Measurements from ENCODE around the gene RHOB. TPM values are rescaled to one million over a fixed set of nuclear protein-coding genes. Genes with fewer than 3 reads are reported as not detected.

The RHOB gene
- total RNA-seq, 1 donor from 2014 or later: 135 TPM

DNA sequence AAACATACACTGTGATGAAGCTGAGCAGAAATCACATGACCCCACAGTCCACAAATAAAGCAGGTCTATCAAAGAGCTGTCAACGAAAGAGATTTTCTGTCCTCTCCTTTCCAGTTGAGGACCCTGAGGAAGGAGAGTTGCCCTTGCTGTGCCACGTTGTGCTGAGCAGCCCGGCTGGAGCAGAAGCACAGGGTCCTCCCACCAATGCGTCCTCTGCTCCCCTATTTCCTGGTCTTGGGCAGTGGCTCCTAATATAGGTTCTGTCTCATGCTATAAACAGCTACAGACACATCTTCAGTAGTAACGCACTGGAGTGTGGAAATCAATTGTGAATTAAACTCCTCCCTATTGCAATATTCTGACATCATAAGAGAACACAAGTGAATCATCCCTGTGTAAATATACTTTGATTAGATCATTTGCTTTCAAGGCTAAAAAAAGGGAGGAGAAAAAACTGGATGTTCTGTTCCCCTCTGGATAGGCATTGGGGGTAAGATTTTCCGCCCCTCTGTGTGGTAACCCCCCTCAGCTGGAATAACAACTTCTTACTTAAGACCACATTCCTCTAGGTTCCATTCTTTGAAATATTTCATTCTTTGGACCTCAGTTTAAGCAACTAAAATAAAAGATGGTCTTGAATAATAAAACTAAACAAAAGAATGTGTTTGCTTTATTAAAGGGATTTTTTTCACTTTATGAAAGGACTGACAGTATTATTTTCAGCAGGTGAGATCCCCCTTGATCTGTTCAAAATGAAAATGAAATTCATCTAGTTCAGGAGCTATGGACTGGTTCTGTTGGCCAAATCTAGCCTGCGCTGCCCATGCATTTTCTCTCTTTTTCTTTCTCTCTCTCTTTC, 8.3 kb upstream of the RHOB start:
- Mint-ChIP-seq H3K9me3 (ENCODE audit: unreplicated experiment) (peaks cover 8% of the 10 kb centered on the region), H3K36me3 (ENCODE audit: unreplicated experiment) (peaks cover 4% of the 10 kb centered on the region), H3K4me3 (ENCODE audit: unreplicated experiment) (no peak overlapping the region), H3K27ac (ENCODE audit: unreplicated experiment) (no peak overlapping the region), H3K4me1 (ENCODE audit: low read depth, unreplicated experiment) (no peaks in the 10 kb centered on the region), H3K27me3 (ENCODE audit: unreplicated experiment) (no peaks in the 10 kb centered on the region)
- DNase-seq: no peak
- TF ChIP-seq, protein P1, sequence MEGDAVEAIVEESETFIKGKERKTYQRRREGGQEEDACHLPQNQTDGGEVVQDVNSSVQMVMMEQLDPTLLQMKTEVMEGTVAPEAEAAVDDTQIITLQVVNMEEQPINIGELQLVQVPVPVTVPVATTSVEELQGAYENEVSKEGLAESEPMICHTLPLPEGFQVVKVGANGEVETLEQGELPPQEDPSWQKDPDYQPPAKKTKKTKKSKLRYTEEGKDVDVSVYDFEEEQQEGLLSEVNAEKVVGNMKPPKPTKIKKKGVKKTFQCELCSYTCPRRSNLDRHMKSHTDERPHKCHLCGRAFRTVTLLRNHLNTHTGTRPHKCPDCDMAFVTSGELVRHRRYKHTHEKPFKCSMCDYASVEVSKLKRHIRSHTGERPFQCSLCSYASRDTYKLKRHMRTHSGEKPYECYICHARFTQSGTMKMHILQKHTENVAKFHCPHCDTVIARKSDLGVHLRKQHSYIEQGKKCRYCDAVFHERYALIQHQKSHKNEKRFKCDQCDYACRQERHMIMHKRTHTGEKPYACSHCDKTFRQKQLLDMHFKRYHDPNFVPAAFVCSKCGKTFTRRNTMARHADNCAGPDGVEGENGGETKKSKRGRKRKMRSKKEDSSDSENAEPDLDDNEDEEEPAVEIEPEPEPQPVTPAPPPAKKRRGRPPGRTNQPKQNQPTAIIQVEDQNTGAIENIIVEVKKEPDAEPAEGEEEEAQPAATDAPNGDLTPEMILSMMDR (IDR thresholded peaks at IDR 0.05; ENCODE audit: partially characterized antibody, unreplicated experiment): no peak

DNA sequence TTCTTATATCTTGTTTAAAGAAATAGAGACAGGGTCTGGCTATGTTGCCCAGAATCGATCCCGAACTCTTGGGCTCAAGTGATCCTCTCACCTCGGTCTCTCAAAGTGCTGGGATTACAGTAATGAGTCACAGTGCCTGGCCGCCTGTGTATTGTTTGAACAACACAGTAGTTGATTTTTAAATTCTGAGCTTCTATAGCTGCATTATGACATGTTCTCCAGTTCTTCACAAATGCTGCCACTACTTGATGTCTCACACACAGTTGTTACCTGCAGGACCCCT, 7.7 kb upstream of the RHOB start:
- TF ChIP-seq, protein P1 (IDR thresholded peaks at IDR 0.05; ENCODE audit: partially characterized antibody, unreplicated experiment): no peak
- Mint-ChIP-seq H3K4me3 (ENCODE audit: unreplicated experiment) (no peak overlapping the region), H3K4me1 (ENCODE audit: low read depth, unreplicated experiment) (no peaks in the 10 kb centered on the region), H3K9me3 (ENCODE audit: unreplicated experiment) (peaks cover 8% of the 10 kb centered on the region), H3K36me3 (ENCODE audit: unreplicated experiment) (peaks cover 4% of the 10 kb centered on the region), H3K27ac (ENCODE audit: unreplicated experiment) (no peak overlapping the region), H3K27me3 (ENCODE audit: unreplicated experiment) (no peaks in the 10 kb centered on the region)
- DNase-seq: no peak

DNA sequence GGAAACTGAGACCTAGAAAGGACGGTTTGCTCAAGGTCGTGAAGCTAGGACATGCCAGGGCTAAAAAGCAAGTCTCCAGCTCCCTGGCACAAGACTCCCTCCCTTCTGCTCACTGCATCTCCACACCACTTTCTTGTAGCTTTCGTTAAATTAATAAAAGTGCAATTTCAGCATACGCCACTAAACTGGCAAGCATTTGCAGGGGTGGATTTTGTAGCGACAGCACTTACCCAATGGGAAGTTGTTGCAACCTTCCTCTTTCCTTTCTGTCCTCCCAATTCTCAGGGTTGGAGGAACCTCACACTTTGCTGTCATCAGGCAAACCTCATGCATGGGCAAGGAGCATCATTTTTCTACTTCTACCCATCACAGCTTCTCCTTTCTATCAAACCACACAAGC, 7.4 kb upstream of the RHOB start:
- Mint-ChIP-seq H3K4me1 (ENCODE audit: low read depth, unreplicated experiment) (no peaks in the 10 kb centered on the region), H3K36me3 (ENCODE audit: unreplicated experiment) (peaks cover 4% of the 10 kb centered on the region), H3K27me3 (ENCODE audit: unreplicated experiment) (no peaks in the 10 kb centered on the region), H3K9me3 (ENCODE audit: unreplicated experiment) (peaks cover 8% of the 10 kb centered on the region), H3K4me3 (ENCODE audit: unreplicated experiment) (no peak overlapping the region), H3K27ac (ENCODE audit: unreplicated experiment) (no peak overlapping the region)
- TF ChIP-seq, protein P1 (IDR thresholded peaks at IDR 0.05; ENCODE audit: partially characterized antibody, unreplicated experiment): no peak
- DNase-seq: no peak

DNA sequence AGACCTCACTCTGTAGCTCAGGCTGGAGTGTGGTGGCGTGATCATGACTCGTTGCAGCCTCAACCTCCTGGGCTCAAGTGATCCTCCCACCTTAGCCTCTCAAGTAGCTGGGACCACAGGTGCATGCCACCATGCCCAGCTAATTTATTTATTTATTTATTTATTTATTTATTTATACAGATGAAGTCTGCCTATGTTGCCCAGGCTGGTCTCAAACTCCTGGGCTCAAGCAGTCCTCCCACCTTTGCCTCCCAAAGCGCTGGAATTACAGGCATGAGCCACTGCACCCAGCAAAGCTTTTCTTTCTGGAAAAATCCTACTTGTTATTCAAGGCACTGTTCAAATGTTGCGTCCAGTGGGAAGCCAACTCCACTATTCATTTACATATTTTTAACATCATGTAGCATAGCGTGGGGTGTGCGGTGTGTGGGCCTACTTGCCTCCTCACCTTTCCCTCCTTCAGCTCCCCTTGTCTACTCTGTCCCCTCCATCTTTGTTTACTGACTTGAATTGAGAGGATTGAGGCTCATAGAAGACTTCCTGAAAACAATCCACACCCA, 6.8 kb upstream of the RHOB start:
- Mint-ChIP-seq H3K36me3 (ENCODE audit: unreplicated experiment) (peaks cover 1% of the 10 kb centered on the region), H3K4me1 (ENCODE audit: low read depth, unreplicated experiment) (no peaks in the 10 kb centered on the region), H3K27ac (ENCODE audit: unreplicated experiment) (no peak overlapping the region), H3K9me3 (ENCODE audit: unreplicated experiment) (peaks cover 5% of the 10 kb centered on the region), H3K4me3 (ENCODE audit: unreplicated experiment) (no peak overlapping the region), H3K27me3 (ENCODE audit: unreplicated experiment) (no peaks in the 10 kb centered on the region)
- TF ChIP-seq, protein P1 (IDR thresholded peaks at IDR 0.05; ENCODE audit: partially characterized antibody, unreplicated experiment): no peak
- no peak for DNase-seq

DNA sequence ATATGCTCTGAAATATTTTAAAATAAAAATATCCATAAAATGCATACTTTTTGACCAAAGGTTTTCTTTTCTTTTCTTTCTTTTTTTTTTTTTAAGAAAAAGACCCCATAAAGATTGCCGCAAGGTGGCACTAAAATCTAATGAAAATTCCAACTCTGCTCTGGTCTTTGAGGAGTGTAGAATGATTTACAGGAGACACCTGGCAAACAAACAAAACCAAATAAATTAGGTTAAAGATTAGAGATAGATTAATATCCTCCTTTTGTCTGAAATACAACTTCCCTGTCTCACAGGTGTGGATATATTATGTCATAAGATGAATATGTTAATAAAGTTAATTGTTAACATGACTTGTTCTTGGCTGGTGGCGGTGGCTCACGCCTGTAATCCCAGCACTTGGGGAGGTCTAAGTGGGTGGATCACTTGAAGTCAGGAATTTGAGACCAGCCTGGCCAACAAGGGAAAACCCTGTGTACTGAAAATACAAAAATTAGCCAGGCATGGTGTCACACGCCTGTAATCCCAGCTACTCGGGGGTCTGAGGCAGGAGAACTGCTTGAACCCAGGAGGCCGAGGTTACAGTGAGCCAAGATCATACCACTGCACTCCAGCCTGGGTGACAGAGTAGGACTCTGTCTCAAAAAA, 3.5 kb upstream of the RHOB start:
- H3K27ac Mint-ChIP-seq (ENCODE audit: unreplicated experiment): no peak overlapping the region
- no peak for DNase-seq
- H3K27me3 Mint-ChIP-seq (ENCODE audit: unreplicated experiment): peaks cover 6% of the 10 kb centered on the region
- no peaks in the 10 kb centered on the region for H3K4me1 Mint-ChIP-seq (ENCODE audit: low read depth, unreplicated experiment)
- TF ChIP-seq, protein P1 (IDR thresholded peaks at IDR 0.05; ENCODE audit: partially characterized antibody, unreplicated experiment): peak; percentile 68
- H3K4me3 Mint-ChIP-seq (ENCODE audit: unreplicated experiment): no peak overlapping the region
- H3K36me3 Mint-ChIP-seq (ENCODE audit: unreplicated experiment): no peaks in the 10 kb centered on the region
- H3K9me3 Mint-ChIP-seq (ENCODE audit: unreplicated experiment): peaks cover 11% of the 10 kb centered on the region
